ENCODE results near the gene TBC1D22A. TPM values are rescaled to one million over a fixed set of nuclear protein-coding genes. Genes with fewer than 3 reads are reported as not detected.

TBC1D22A gene
- total RNA-seq, 2 experiments from 2014 or later, result 37.4 TPM

DNA sequence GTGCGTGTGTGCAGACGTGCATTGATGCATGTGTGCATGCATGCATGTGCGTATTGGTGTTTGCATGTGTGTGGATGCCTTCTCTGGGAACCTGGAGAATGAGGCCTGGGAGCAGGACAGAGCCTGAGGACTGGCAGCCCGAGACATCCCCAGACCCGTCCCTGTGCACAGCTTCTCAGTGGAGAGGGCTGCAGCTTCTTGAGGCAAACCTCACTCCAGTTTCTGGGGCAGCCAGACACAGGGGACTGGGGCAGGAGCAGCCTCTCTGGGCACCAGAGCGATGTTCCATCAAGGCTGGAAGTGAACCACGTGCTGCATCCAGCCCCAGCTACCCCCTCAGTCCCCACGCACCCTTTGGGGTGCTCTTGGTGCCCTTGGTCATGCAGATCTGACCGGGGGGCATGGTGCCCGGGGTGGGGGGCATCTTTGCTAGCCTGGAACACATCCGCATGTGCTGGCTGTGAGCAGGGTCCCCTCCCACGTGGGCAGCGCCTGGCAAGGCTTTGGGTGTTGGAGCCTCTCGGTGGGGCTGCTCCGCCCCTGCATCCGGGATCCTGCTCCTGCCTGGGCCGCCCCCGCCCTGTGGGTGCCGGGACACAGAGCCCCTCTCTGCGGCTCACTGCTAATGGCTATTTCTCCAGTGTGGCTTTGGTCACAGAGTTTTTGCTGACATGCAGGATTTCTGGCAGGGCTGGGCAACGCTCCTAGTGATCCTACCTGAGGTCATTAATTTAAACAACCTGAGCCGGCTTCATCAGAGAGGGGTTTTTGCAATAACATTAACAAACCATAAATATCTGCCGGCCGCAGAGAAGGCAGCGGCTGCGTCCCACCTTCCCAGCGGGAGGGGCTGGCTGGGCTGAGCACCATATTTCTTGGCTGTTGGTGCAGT lies 434.7 kb downstream of the TBC1D22A start:
- ChIA-PET POLR2A (no interaction called here), CTCF (no interaction called here)

DNA sequence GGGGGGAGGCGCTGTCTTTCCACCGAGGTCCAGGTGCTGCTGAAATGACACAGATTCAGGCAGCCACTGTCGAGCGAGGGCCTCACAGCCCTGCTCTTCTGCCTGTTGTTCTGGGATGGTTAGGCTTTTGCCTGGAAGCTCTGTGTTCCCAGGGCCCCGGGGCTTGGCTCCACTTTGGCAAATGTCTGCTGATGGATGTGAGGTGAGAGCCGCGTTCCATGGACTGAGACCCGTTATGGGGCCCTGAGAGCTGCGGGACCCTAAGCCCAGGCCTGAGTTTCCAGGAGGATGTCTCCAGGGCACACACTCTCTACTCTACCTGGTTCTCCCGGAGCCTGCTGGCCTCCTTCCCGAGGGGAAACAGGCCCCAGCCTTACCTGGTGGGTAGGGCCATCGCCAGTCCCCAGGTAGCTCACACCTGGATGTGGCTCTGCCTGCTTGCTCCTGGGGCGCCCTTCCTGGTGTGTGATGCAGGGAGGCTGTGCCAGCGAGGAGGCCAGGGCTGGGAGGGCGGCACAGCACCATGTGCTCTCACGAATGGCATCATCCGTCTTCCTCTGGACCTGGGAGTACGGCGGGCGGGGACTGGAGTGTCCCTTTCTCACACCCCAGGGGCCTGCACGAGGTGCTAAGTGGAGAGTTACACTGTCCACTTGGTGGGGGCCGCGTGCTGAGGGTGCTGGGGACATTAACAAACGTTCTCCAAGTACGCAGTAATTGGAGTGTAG lies 435.5 kb downstream of the TBC1D22A start:
- ChIA-PET POLR2A (no interaction called here), CTCF (no interaction called here)

DNA sequence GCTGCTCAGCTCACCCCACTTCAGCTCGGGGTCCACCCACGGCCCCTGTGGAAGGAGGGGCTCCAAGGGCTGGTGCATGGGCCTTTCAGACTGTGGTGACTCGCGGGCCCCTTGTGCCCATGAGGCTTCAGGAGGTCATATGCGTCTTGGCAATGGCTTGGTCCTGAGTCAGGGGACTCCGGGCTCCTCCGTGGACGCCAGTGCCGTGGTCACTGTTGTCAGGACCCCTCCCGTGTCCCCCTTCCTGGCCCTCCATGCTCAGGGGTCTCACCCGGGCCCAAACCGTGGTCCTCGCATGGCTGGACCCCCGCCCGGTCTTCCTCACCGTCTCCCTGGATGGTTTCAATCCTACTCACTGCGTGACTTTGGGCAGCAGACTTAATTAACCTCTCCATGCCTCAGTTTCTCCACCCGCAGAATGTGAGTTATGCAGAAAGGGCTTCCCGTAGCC lies 436.4 kb downstream of the TBC1D22A start:
- ChIA-PET CTCF (no interaction called here), POLR2A (no interaction called here)

DNA sequence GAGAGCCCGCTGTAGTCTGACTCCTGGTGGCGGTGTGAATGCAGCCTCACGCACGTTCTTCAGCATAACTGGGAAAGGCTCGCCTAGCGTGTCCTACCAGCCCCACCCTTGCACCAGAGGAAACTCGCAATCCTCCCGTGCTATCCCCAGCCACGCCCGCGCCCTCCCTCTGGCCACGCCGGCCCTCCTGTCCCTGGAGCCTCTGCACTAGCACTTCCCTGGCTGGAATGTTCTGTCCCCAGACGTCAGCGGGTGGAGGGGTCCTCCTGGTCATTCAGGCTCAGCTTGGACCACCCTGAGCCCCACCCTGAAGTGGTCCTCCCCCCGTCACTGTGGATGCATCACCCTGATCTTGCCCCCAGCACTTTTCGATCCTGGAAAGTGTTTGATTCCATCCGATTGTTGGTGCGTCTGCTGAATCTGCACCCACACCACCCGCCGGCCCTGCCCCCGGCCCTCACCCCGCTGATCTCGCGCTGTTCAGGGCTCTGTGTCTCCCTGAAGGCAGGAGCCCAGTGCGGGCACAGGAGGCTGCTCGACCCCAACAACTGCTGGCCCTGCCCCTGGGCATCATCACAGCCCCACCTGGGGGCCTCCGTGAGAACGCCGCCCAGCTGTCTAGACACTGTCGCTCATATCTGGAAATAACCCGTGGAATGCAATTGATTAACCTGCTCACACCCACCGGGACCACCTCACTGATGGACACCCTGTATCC lies 437.0 kb downstream of the TBC1D22A start:
- ChIA-PET CTCF (no interaction called here), POLR2A (no interaction called here)

DNA sequence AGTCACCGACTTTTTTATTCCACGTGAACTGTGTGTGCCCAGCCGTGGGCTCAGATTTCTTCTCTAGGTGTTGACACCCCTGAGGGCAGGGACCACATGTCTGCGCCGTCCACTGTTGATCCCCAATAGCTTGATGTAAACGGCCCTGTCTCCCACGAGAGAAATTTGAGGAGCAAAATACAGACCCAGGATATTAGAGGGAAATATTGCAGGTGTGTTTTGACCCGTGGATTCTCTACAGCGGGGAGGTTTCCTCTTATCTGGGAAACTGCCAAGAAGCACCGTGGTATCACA lies 437.5 kb downstream of the TBC1D22A start:
- ChIA-PET POLR2A (no interaction called here), CTCF (no interaction called here)

DNA sequence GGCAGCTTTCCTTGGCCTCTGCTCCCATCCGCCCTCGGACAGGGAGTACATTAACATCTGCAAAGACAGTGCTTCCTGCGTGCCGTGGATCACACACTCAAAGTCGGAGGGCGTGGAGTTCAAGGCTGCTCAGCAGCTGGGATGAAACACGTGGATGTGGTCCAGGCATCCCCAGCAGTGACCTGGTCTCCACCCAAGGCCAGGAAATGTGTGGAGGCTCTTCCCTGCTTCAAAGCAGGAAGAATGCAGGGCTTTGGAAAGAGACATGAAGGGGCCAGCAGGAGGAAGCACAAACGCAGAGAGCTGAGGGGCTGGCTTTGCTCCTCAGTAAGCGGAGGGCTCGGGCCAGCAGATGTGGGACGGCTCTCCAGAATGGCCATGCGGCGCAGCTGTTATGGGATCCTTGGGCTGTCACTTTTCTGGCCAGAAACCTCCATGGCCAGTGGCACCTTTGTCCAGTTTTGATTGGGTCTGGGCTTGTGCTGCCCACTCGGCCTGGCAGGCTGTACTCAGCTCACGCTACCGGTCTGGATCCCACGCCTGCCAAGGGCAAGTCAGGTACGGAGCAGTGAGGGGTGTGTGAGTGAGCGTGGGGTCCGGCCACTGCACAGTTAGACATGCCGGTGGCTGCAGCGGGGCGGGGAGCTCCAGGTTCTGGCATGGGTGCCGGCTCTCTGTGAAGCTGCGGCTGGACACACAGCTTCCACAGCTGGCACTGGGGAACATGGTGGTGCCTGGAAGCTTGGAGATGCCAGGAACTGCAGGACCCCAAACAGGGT lies 438.0 kb downstream of the TBC1D22A start:
- ChIA-PET CTCF (no interaction called here), POLR2A (no interaction called here)

DNA sequence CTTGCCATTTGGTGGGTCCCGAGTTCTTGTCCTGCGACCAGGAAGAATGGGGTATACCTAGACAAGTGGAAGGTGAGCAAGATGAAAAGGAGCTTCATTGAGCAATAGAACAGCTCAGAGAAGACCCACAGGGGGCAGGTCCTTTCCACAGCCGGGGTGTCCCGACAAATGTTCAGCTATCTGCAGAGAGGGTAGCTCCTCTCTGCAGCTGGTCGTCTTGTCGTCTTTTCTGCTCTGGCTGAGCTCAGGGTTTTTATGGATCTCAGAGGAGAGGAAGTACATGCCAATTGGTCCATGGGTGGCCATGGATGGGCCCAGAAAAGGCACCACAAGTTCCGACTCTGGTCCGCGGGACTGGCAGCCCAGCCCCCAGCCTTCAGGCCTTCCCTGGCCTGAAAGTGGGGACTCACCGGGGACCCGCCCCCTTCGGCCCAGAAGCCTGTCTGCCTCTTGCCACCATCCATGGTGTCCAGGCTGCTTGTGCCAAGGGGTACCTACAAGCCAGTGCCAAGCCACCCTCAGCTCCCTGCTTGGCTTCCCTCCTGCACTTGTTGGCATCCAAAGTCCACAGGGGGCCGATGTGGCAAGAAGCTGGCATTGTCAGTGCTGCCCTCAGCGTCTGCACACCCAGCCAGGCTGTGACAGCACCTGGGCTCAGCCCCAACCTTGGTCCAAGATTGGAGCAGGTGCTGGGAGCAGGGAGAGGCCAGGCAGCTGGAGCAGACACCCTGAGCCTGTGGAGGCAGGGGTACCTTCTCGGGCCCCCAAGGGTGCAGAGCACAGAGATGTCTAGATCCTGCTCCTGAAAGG lies 438.9 kb downstream of the TBC1D22A start:
- CTCF ChIA-PET, result interaction anchor here (2.4 kb wide), 1 partner anchor 12 kb away, joined by 12 read pairs; no protein-coding TSS in a partner anchor
- POLR2A ChIA-PET, result no interaction called here

DNA sequence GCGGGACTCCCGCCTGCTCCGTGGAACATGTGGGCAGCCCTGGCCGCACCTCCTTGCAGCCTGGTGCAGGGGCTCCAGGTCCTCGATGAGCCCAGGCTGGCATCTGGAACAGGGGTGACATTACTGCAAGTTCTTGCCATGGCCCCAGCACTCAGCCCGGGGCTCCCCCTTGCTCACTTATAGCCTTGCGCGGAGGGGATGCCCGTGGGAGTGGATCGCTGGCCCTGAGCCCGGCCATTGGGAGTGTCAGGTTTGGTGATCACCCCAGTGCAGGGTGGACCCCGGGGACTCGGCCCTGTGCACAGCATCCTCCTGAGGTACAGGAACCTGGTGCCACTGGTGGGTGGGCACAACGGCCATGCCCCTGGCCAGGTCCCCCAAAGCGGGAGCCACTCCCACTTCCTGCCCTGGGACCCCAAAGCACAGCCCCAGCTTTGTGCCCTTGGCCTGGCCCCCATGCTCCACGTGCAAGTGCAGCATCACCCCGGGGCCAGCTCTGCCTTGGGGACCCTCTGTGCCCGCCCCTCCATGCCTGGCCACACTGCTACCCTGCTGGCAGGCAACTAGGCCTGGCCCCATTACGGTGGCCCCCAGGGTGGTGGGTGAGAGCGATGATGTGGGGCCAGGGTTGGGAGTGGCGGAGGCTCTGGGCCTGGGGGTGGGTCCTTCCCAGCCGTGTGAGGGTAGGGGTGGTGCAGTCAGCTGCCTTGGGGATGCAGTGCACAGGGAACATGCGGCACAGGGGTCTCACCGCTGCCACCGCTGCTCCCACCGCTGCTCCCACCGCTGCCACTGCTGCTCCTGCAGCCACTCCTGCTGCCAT lies 439.8 kb downstream of the TBC1D22A start:
- POLR2A ChIA-PET, result no interaction called here
- CTCF ChIA-PET, result interaction anchor here (2.4 kb wide), 1 partner anchor 12 kb away, joined by 12 read pairs; no protein-coding TSS in a partner anchor

DNA sequence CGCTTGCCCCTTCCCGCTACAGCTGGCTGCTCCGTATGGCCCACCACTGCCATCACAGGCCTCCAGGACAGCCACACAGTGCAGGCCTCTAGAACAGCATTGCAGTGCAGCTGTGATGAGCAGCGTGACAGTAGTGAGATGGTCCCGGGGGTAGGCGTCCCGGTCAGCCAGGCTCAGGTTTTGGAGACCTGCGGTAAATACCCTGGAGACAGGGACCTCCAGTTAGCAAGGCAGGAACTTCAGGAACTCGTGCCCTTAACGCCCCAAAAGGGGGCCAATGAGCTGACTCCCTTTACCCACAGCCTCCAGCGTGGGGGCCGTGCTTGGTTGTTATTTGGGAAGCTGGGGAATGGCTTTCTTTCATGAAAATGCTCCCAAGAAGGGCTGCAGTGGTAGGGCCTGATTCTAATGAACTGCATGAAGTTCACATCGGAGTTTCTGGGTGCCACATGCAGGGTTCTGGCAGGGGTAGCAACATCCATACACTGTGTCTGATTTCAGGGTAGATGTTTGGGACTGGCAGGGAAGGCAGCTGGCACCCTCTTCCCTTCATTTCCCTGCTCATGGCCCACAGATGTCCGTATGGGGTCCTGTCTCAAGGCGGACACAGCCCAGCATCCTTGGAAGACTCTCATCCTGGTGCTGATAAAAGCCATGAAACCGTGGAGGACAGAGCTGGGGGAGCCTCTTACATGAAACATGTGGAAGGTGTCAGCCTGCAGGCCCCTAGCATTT lies 440.5 kb downstream of the TBC1D22A start:
- ChIA-PET CTCF (interaction anchor here (2.4 kb wide), 1 partner anchor 11 kb away, joined by 12 read pairs; no protein-coding TSS in a partner anchor), POLR2A (no interaction called here)

DNA sequence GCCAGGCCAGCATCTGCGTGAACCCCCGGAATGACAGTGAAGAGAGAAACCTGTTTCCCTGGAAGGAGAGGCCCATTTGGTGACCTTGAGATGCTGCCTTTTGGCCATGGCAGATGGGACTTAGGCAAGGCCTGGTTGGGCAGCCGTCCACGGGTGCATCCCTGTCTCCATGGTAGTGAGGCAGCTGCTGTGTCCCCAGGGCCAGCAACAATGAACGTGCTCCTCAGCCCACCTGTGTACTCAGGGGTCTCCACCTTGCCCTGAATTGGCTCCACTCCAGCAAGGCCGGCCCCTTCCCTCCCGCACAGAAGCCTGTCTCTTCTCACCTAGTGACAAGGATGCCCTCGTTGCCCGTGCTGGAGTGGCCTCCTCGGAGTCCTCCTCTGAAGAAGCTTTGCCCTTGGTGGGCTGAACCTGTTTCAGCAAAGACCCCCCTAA lies 441.1 kb downstream of the TBC1D22A start:
- POLR2A ChIA-PET, result no interaction called here

DNA sequence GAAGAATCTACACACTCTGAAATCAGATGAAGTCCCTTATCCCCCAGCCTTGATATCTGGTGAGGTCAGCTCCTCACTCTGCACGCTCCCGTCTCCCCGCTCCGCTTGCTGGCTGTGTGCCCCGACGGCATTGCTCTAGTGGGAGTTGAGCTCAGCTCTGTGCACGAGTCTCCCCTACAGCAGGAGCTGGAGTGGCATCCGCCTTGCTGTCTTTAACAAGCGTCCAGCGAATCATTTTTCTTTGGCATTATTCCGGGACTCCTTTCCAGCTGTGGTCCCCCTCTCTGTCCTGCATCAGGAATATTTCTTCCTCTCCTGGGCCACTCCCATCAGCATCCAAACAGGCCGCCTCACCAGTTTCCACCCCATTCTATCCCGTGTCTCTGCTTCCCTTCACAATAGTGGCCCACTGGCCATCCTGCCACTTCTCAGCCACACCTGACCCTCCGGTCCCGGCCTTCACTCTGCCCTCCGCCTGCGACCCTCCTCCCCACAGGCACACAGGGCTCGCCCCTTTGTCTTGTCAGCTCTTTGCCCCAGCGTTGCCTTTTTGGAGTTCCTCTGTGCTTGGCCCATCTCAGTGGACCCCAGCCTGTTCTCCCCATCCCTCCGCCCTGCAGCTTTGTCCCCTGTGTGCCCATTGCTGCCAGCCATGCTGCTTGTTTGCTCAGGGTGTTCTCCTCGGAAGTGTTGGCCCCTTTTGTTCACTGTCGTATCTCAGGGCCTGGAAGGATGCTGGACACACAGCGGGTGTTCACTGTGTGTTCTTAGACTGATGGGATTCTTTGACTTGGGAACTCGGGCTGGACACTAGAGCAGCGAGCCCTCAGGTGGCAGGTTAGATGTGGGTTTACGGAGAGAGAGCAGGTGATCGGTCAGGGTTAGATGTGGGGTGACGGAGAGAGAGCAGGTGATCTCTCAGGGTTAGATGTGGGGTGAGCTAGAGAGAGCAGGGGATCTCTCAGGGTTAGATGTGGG lies 441.8 kb downstream of the TBC1D22A start:
- ChIA-PET POLR2A (no interaction called here), CTCF (no interaction called here)

More for the DNA sequence above, 441.1 kb downstream of the TBC1D22A start:
- CTCF ChIA-PET, result interaction anchor here (2.4 kb wide), 1 partner anchor 10 kb away, joined by 12 read pairs; no protein-coding TSS in a partner anchor

DNA sequence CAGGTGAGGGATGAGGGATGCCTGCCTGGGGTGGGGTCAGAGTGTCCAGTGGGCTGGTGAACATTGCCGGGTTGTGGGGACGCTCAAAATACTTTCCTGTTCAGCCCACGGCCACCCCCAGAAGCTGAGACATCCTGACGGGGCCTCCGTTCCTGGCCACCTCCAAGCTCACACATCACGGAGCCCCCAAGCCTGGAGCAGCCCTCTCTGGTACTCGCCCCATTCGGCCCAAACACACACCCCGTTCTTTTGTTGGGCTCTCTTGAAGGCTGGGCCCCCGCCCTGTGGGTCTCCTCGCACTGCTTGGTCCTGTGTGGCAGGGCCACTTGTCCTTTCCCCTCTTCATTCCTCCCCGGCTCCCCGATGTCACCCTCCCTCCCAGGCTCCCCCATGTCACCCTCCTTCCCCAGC lies 442.6 kb downstream of the TBC1D22A start:
- POLR2A ChIA-PET, result no interaction called here
- CTCF ChIA-PET, result no interaction called here

DNA sequence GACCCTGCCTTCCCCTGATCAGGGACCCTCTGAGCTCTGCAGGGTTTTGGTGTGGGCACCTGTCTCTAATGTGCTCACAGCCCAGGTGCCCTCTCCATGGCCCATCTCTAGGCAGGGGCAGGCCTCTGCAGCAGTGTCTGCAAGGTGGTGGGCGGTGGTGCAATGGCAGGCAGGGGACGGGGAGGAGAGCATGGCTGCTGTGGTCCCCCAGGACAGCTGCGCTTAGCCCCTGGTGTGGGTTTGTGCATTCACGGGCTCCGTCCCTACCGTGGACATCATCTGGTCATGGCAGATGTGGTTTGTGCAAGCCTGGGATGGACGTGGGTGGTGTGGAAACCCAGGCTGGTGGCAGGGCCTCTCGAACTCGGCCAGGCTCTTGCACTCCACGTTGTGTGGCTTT lies 443.1 kb downstream of the TBC1D22A start:
- CTCF ChIA-PET, result no interaction called here
- POLR2A ChIA-PET, result no interaction called here

DNA sequence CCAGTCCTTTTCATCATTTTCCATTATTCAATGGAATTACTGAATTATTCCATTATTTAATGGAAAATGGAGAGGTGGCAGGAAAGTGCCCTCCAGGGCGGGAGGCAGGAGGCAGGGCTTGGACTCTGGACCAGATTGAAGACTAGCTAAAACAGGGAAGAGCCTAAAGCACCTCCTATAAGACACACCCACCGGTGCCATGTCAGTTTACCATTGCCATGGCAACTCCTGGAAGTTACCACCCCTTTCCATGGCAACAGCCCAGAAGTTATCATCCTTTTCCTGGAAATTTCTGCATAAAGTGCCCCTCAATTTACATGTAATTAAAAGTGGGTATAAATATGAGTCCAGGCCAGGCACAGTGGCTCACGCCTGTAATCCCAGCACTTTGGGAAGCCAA lies 443.7 kb downstream of the TBC1D22A start:
- CTCF ChIA-PET, result no interaction called here
- POLR2A ChIA-PET, result no interaction called here

DNA sequence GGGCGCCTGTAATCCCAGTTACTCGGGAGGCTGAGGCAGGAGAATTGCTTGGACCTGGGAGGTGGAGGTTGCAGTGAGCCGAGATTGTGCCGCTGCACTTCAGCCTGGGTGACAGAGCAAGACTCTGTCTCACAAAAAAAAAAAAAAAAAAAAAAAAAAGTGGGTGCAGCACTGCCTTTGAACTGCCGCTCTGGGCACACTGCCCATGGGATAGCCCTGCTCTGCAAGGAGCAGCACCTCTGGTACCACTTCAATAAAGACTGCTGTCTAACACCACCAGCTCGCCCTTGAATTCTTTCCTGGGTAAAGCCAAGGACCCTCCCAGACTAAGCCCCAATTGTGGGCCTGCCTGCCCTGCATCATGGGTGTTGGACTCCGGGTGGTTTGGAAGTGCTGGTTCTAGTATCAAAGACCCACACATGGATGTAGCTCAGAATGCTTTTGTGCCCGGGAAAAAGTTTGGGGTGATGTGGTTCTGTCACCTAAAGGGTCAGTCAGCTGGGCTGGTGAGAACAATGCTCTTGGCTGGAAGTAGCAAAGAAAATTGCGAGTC lies 444.3 kb downstream of the TBC1D22A start:
- CTCF ChIA-PET, result no interaction called here
- POLR2A ChIA-PET, result no interaction called here

DNA sequence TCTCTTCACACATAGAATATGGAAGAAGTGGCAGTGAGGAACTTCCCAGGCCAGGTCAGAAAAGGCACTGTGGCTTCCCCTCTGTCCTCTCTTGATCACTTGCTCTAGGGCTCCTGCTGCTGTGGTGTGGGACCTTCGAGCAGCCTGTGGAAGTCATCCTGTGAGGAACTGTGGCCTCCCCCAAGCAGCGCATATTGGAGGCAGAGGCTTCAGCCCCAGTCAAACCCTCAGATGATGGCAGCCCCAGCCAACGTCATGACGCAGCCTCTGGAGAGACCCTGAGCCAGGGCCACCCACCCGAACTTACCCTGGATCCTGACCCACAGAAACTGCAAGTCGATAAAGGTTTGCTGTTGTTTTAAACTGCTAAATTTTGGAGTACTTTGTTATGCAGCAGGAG lies 444.9 kb downstream of the TBC1D22A start:
- ChIA-PET CTCF (no interaction called here), POLR2A (no interaction called here)

All from activated CD8-positive, alpha-beta memory T cell treated with anti-CD3 and anti-CD28 coated beads for 36 hours (primary cell).